ENCODE measurements around the gene EIF2AK3. TPM values are rescaled to one million over a fixed set of nuclear protein-coding genes. Genes with fewer than 3 reads are reported as not detected.

The EIF2AK3 gene
- total RNA-seq, 1 experiment from 2014 or later: 21.8 TPM

- H3K4me3 Mint-ChIP-seq (ENCODE audit: unreplicated experiment): no peak overlapping the region
- H3K27ac Mint-ChIP-seq (ENCODE audit: low read depth, unreplicated experiment): peak overlapping the region; percentile 76
- DNase-seq (ENCODE audit: unreplicated experiment): no peak
- H3K4me1 Mint-ChIP-seq (ENCODE audit: insufficient read depth, unreplicated experiment): peaks cover 22% of the 10 kb centered on the region
- TF ChIP-seq CTCF (IDR thresholded peaks at IDR 0.05; ENCODE audit: unreplicated experiment): no peak
- no TSS peak for BruUV-seq (replicated peaks)
- H3K36me3 Mint-ChIP-seq (ENCODE audit: insufficient read depth, unreplicated experiment): peaks cover 6% of the 10 kb centered on the region
- intact Hi-C loops (cut with micrococcal nuclease): no loop called here
- no peaks in the 10 kb centered on the region for H3K9me3 Mint-ChIP-seq (ENCODE audit: unreplicated experiment)
- no peaks in the 10 kb centered on the region for H3K27me3 Mint-ChIP-seq (ENCODE audit: insufficient read depth, unreplicated experiment)
- POLR2A ChIA-PET: interaction anchor here (1.0 kb wide), 1 partner anchor 89 kb away, joined by 3 read pairs; no protein-coding TSS in a partner anchor
- CTCF ChIA-PET: no interaction called here
Observed at GRCh38 chr2:88538362-88538917, 88.8 kb downstream of the EIF2AK3 start.

- Mint-ChIP-seq H3K9me3 (ENCODE audit: unreplicated experiment) (no peaks in the 10 kb centered on the region), H3K4me3 (ENCODE audit: unreplicated experiment) (no peak overlapping the region), H3K4me1 (ENCODE audit: insufficient read depth, unreplicated experiment) (peaks cover 22% of the 10 kb centered on the region), H3K27me3 (ENCODE audit: insufficient read depth, unreplicated experiment) (no peaks in the 10 kb centered on the region), H3K27ac (ENCODE audit: low read depth, unreplicated experiment) (peak overlapping the region; percentile 76), H3K36me3 (ENCODE audit: insufficient read depth, unreplicated experiment) (peaks cover 6% of the 10 kb centered on the region)
- ChIA-PET CTCF (interaction anchor here (0.6 to 1.4 kb wide), 4 partner anchors 14 to 473 kb away, joined by 3 to 4 read pairs (median 3); no protein-coding TSS in a partner anchor), POLR2A (no interaction called here)
- no TSS peak for BruUV-seq (replicated peaks)
- intact Hi-C loops (cut with micrococcal nuclease): no loop called here
- no peak for DNase-seq (ENCODE audit: unreplicated experiment)
- TF ChIP-seq CTCF (IDR thresholded peaks at IDR 0.05; ENCODE audit: unreplicated experiment): no peak
Observed at GRCh38 chr2:88537640-88538039, 89.6 kb downstream of the EIF2AK3 start.

GRCh38 chr2:88530081-88530480, 97.2 kb downstream of the EIF2AK3 start:
- intact Hi-C loops (cut with micrococcal nuclease): no loop called here
- POLR2A ChIA-PET: interaction anchor here (0.5 kb wide), 1 partner anchor 40 kb away, joined by 3 read pairs; no protein-coding TSS in a partner anchor
- no TSS peak for BruUV-seq (replicated peaks)
- CTCF ChIA-PET: interaction anchor here (0.9 kb wide), 1 partner anchor 75 kb away, joined by 5 read pairs; no protein-coding TSS in a partner anchor
- Mint-ChIP-seq H3K27ac (ENCODE audit: low read depth, unreplicated experiment) (no peak overlapping the region), H3K4me1 (ENCODE audit: insufficient read depth, unreplicated experiment) (peaks cover 6% of the 10 kb centered on the region), H3K27me3 (ENCODE audit: insufficient read depth, unreplicated experiment) (no peaks in the 10 kb centered on the region), H3K4me3 (ENCODE audit: unreplicated experiment) (no peak overlapping the region), H3K9me3 (ENCODE audit: unreplicated experiment) (no peaks in the 10 kb centered on the region), H3K36me3 (ENCODE audit: insufficient read depth, unreplicated experiment) (no peaks in the 10 kb centered on the region)
- no peak for DNase-seq (ENCODE audit: unreplicated experiment)
- TF ChIP-seq CTCF (IDR thresholded peaks at IDR 0.05; ENCODE audit: unreplicated experiment): no peak

GRCh38 chr2:88521445-88522073, 105.7 kb downstream of the EIF2AK3 start:
- BruUV-seq (replicated peaks): no TSS peak
- ChIA-PET CTCF (interaction anchor here (0.5 to 1.9 kb wide), 3 partner anchors 21 to 321 kb away, joined by 3 to 5 read pairs (median 3); no protein-coding TSS in a partner anchor), POLR2A (interaction anchor here (0.8 to 1.1 kb wide), 2 partner anchors 9 to 21 kb away, joined by 4 read pairs; no protein-coding TSS in a partner anchor)
- H3K4me3 Mint-ChIP-seq (ENCODE audit: unreplicated experiment): no peak overlapping the region
- H3K27me3 Mint-ChIP-seq (ENCODE audit: insufficient read depth, unreplicated experiment): no peaks in the 10 kb centered on the region
- intact Hi-C loops (cut with micrococcal nuclease): no loop called here
- H3K9me3 Mint-ChIP-seq (ENCODE audit: unreplicated experiment): no peaks in the 10 kb centered on the region
- H3K36me3 Mint-ChIP-seq (ENCODE audit: insufficient read depth, unreplicated experiment): no peaks in the 10 kb centered on the region
- H3K4me1 Mint-ChIP-seq (ENCODE audit: insufficient read depth, unreplicated experiment): peaks cover 8% of the 10 kb centered on the region
- H3K27ac Mint-ChIP-seq (ENCODE audit: low read depth, unreplicated experiment): no peak overlapping the region
- no peak for TF ChIP-seq CTCF (IDR thresholded peaks at IDR 0.05; ENCODE audit: unreplicated experiment)
- DNase-seq (ENCODE audit: unreplicated experiment): peak; percentile 59

Data from MCF 10A (cell line).